SK-N-SH treated with all-trans-retinoic acid at 6 μM for 48 hours (cell line): Measurements from ENCODE around the gene CYB5A.

Experiments used
- ATAC-seq: fragments of 200-7000 bp; cut with Tn5 transposase; 3 replicates; pipeline ENCODE4 v1.9.1; 2020; ENCODE audit warnings: mild to moderate bottlenecking, moderate library complexity
- ARNTL ChIP-seq: fragments of 450-650 bp; formaldehyde crosslinking; IDR thresholded peaks from 2 replicates; pipeline ENCODE4 v1.5.0; 2020; ENCODE audit warnings: low read depth, mild to moderate bottlenecking, moderate library complexity, borderline replicate concordance
- BACH2 ChIP-seq: fragments of 250-450 bp; sonication (Bioruptor Pico); IDR thresholded peaks from 2 replicates; pipeline ENCODE4 v1.9.0; 2021; ENCODE audit warnings: mild to moderate bottlenecking, borderline replicate concordance
- CREB5 ChIP-seq: fragments of 250-450 bp; sonication (Bioruptor Pico); IDR thresholded peaks from 2 replicates; pipeline ENCODE4 v1.5.1; 2020; ENCODE audit warnings: low read depth, mild to moderate bottlenecking, moderate library complexity
- CSDC2 ChIP-seq: fragments of 250-450 bp; sonication (Bioruptor Pico); IDR thresholded peaks from 2 replicates; pipeline ENCODE4 v1.5.0; 2020; ENCODE audit warnings: mild to moderate bottlenecking, moderate library complexity
- CSRNP3 ChIP-seq: fragments of 250-450 bp; sonication (Bioruptor Pico); IDR thresholded peaks from 2 replicates; pipeline ENCODE4 v1.5.1; 2021; ENCODE audit warnings: mild to moderate bottlenecking, moderate library complexity
- ESRRG ChIP-seq: fragments of 250-450 bp; sonication (Bioruptor Pico); IDR thresholded peaks from 2 replicates; pipeline ENCODE4 v1.6.1; 2021; ENCODE audit warnings: mild to moderate bottlenecking
- GLIS3 ChIP-seq: fragments of 250-450 bp; sonication (Bioruptor Pico); IDR thresholded peaks from 2 replicates; pipeline ENCODE4 v1.5.0; 2020; ENCODE audit warnings: mild to moderate bottlenecking, moderate library complexity
- ISL1 ChIP-seq: fragments of 250-450 bp; sonication (Bioruptor Pico); IDR thresholded peaks from 2 replicates; pipeline ENCODE4 v2.1.2; 2022; ENCODE audit warnings: mild to moderate bottlenecking, moderate library complexity
- OSR1 ChIP-seq: fragments of 250-450 bp; sonication (Bioruptor Pico); IDR thresholded peaks from 2 replicates; pipeline ENCODE4 v1.8.0; 2022; ENCODE audit warnings: moderate library complexity, mild to moderate bottlenecking, inconsistent platforms
- PATZ1 ChIP-seq: fragments of 250-450 bp; sonication (Bioruptor Pico); IDR thresholded peaks from 2 replicates; pipeline ENCODE4 v1.8.0; 2020; ENCODE audit warnings: mild to moderate bottlenecking, moderate library complexity, borderline replicate concordance
- PPARA ChIP-seq: fragments of 250-450 bp; sonication (Bioruptor Pico); IDR thresholded peaks from 2 replicates; pipeline ENCODE4 v1.5.0; 2020; ENCODE audit warnings: mild to moderate bottlenecking, borderline replicate concordance
- RARB ChIP-seq: fragments of 250-450 bp; sonication (Bioruptor Pico); IDR thresholded peaks from 2 replicates; pipeline ENCODE4 v1.8.0; 2021; ENCODE audit warnings: mild to moderate bottlenecking, moderate library complexity
- SNAI2 ChIP-seq: fragments of 250-450 bp; sonication (Bioruptor Pico); IDR thresholded peaks from 2 replicates; pipeline ENCODE4 v1.5.0; 2020; ENCODE audit warnings: mild to moderate bottlenecking, moderate library complexity
- TOX ChIP-seq: fragments of 250-450 bp; sonication (Bioruptor Pico); IDR thresholded peaks from 2 replicates; pipeline ENCODE4 v1.8.0; 2021; ENCODE audit warnings: mild to moderate bottlenecking, moderate library complexity, borderline replicate concordance
- TSHZ2 ChIP-seq: fragments of 250-450 bp; sonication (Bioruptor Pico); IDR thresholded peaks from 2 replicates; pipeline ENCODE4 v1.5.0; 2020; ENCODE audit warnings: mild to moderate bottlenecking, moderate library complexity
- ZC3H10 ChIP-seq: fragments of 250-450 bp; sonication (Bioruptor Pico); IDR thresholded peaks from 2 replicates; pipeline ENCODE4 v1.5.1; 2021; ENCODE audit warnings: mild to moderate bottlenecking, moderate library complexity
- ZFP3 ChIP-seq: fragments of 250-450 bp; sonication (Bioruptor Pico); IDR thresholded peaks from 2 replicates; pipeline ENCODE4 v1.5.0; 2020; ENCODE audit warnings: mild to moderate bottlenecking, moderate library complexity
- ZNF565 ChIP-seq: fragments of 450-650 bp; formaldehyde crosslinking; conservative IDR thresholded peaks from 2 replicates; pipeline ENCODE4 v1.5.0; 2020; ENCODE audit warnings: low read depth, mild to moderate bottlenecking, moderate library complexity
- ZNF8 ChIP-seq: fragments of 450-650 bp; formaldehyde crosslinking; IDR thresholded peaks from 2 replicates; pipeline ENCODE4 v1.5.0; 2020; ENCODE audit warnings: mild to moderate bottlenecking, moderate library complexity

CYB5A gene

GRCh38 chr18:74234326-74235171 lies 57.2 kb downstream of the CYB5A start (continued):
- TF ChIP-seq CREB5 (no peak), ZNF8 (CRISPR knock-in tag) (no peak), ZFP3 (CRISPR knock-in tag) (no peak), ZC3H10 (CRISPR knock-in tag) (no peak), BACH2 (CRISPR knock-in tag) (no peak), ZNF565 (CRISPR knock-in tag) (no peak), ISL1 (CRISPR knock-in tag) (no peak; the same call in 1 of the 2 replicates), ARNTL (CRISPR knock-in tag) (no peak), TOX (CRISPR knock-in tag) (no peak), SNAI2 (CRISPR knock-in tag) (no peak)

GRCh38 chr18:74233933-74234325 lies 57.8 kb downstream of the CYB5A start:
- ATAC-seq, result no peak

GRCh38 chr18:74230922-74231714 lies 60.6 kb downstream of the CYB5A start:
- TF ChIP-seq PATZ1 (CRISPR knock-in tag) (no peak), CREB5 (no peak), PPARA (no peak), RARB (CRISPR knock-in tag) (no peak), CSRNP3 (CRISPR knock-in tag) (no peak), OSR1 (CRISPR knock-in tag) (no peak), SNAI2 (CRISPR knock-in tag) (no peak), ESRRG (CRISPR knock-in tag) (no peak), TSHZ2 (CRISPR knock-in tag) (no peak), CSDC2 (CRISPR knock-in tag) (no peak), ZNF565 (CRISPR knock-in tag) (no peak), GLIS3 (CRISPR knock-in tag) (no peak), ZFP3 (CRISPR knock-in tag) (no peak)
- ATAC-seq, result no peak

More at GRCh38 chr18:74233933-74234325, 57.8 kb downstream of the CYB5A start:
- TF ChIP-seq RARB (CRISPR knock-in tag) (no peak), OSR1 (CRISPR knock-in tag) (no peak), PPARA (no peak), TSHZ2 (CRISPR knock-in tag) (no peak), BACH2 (CRISPR knock-in tag) (no peak)
